Naive thymus-derived CD8-positive, alpha-beta T cell (primary cell): Measurements from ENCODE around the gene FUT7. TPM values are rescaled to one million over a fixed set of nuclear protein-coding genes. Genes with fewer than 3 reads are reported as not detected.

Experiments used
- polyA plus RNA-seq, 3 donors: library from polyadenylated mRNA; unstranded; fragments of 300-500 nt; fragmentation: Illumina TruSeq; gene quantifications; one replicate each; pipeline ENCODE4 v1.2.3, GENCODE V29; 2021
- total RNA-seq, 8 experiments: library from RNA in 2 of 8; stranded (reverse) in 2 of 8; gene quantifications; one replicate each; pipeline ENCODE4 v1.2.3 and lab custom pipeline; 2021 to 2026

Gene FUT7
- total and polyA plus RNA-seq, 5 experiments from 2014 or later = 0.13 to 1.6 (median 1.4) TPM; not detected in 1

Other genes with a start within 250 kb of the FUT7 start
Only the 30 nearest of the 38 such genes appear.
- gene AJM1, start 189.6 kb downstream of the FUT7 start, total RNA-seq = 1 to 10 TPM; 1.3 TPM
- under 1 TPM in 2 of 3 donors, not detected in 1; 0.05 to 0.10 TPM for gene AJM1, start 189.6 kb downstream of the FUT7 start, polyA plus RNA-seq
- 10 to 100 TPM; 25.2 to 29.6 TPM for gene PHPT1, start 182.7 kb downstream of the FUT7 start, total RNA-seq
- 10 to 100 TPM; 82.6 to 98.1 (median 83.1) TPM for gene PHPT1, start 182.7 kb downstream of the FUT7 start, polyA plus RNA-seq
- 1 to 10 TPM; 6.3 to 7.5 TPM for gene MAMDC4, start 179.7 kb downstream of the FUT7 start, total RNA-seq
- gene MAMDC4, start 179.7 kb downstream of the FUT7 start, polyA plus RNA-seq = under 1 TPM in 2 of 3 donors, not detected in 1; 0.14 to 0.35 TPM
- gene EDF1, start 165.8 kb downstream of the FUT7 start, total RNA-seq = 100 to 1,000 TPM; 291 to 301 TPM
- gene EDF1, start 165.8 kb downstream of the FUT7 start, polyA plus RNA-seq = 100 to 1,000 TPM; 319 to 403 (median 380) TPM
- 10 to 100 TPM; 28.0 to 34.4 TPM for gene TRAF2, start 145.6 kb downstream of the FUT7 start, total RNA-seq
- gene TRAF2, start 145.6 kb downstream of the FUT7 start, polyA plus RNA-seq = 10 to 100 TPM in 2 of 3 donors, 1 to 10 TPM in 1; 7.9 to 24.4 (median 12.2) TPM
- gene FBXW5, start 87.3 kb downstream of the FUT7 start, total RNA-seq = 10 to 100 TPM; 93.1 TPM
- 10 to 100 TPM; 62.9 to 92.1 (median 83.7) TPM for gene FBXW5, start 87.3 kb downstream of the FUT7 start, polyA plus RNA-seq
- under 1 TPM in 1 of 2 experiments, not detected in 1; 0.99 TPM for gene C8G, start 86.8 kb downstream of the FUT7 start, total RNA-seq
- gene C8G, start 86.8 kb downstream of the FUT7 start, polyA plus RNA-seq = 1 to 10 TPM in 1 of 3 donors, not detected in 2; 1.6 TPM
- gene LCN12, start 79.8 kb downstream of the FUT7 start, total RNA-seq = 1 to 10 TPM; 2.6 to 2.7 TPM
- not detected for gene LCN12, start 79.8 kb downstream of the FUT7 start, polyA plus RNA-seq
- gene PTGDS, start 54.6 kb downstream of the FUT7 start, total RNA-seq = under 1 TPM in 1 of 2 experiments, not detected in 1; 0.58 TPM
- 1 to 10 TPM in 1 of 3 donors, under 1 TPM in 1, not detected in 1; 0.31 to 3.2 TPM for gene PTGDS, start 54.6 kb downstream of the FUT7 start, polyA plus RNA-seq
- under 1 TPM; 0.44 to 0.74 TPM for gene LCNL1, start 49.1 kb downstream of the FUT7 start, total RNA-seq
- gene LCNL1, start 49.1 kb downstream of the FUT7 start, polyA plus RNA-seq = not detected
- 100 to 1,000 TPM; 129 to 137 TPM for gene PAXX, start 39.7 kb downstream of the FUT7 start, total RNA-seq
- 100 to 1,000 TPM; 104 to 119 (median 112) TPM for gene PAXX, start 39.7 kb downstream of the FUT7 start, polyA plus RNA-seq
- gene CLIC3, start 35.5 kb downstream of the FUT7 start, total RNA-seq = 10 to 100 TPM; 11.1 to 13.5 TPM
- gene CLIC3, start 35.5 kb downstream of the FUT7 start, polyA plus RNA-seq = 10 to 100 TPM in 2 of 3 donors, 1 to 10 TPM in 1; 7.0 to 30.2 (median 16.9) TPM
- gene ABCA2, start 3.9 kb downstream of the FUT7 start, total RNA-seq = 10 to 100 TPM; 37.0 to 41.5 TPM
- gene ABCA2, start 3.9 kb downstream of the FUT7 start, polyA plus RNA-seq = 1 to 10 TPM; 3.9 to 9.4 (median 4.7) TPM
- gene NPDC1, start 14.1 kb upstream of the FUT7 start, total RNA-seq = 1 to 10 TPM; 2.8 to 4.3 TPM
- gene NPDC1, start 14.1 kb upstream of the FUT7 start, polyA plus RNA-seq = 1 to 10 TPM; 2.1 to 9.3 (median 4.2) TPM
- gene ENTPD2, start 22.0 kb upstream of the FUT7 start, total RNA-seq = not detected
- gene ENTPD2, start 22.0 kb upstream of the FUT7 start, polyA plus RNA-seq = not detected
- under 1 TPM; 0.27 to 0.44 TPM for gene SAPCD2, start 38.5 kb upstream of the FUT7 start, total RNA-seq
- gene SAPCD2, start 38.5 kb upstream of the FUT7 start, polyA plus RNA-seq = under 1 TPM in 2 of 3 donors, not detected in 1; 0.23 to 0.27 TPM
- gene UAP1L1, start 45.4 kb upstream of the FUT7 start, total RNA-seq = 10 to 100 TPM; 25.2 to 28.7 TPM
- gene UAP1L1, start 45.4 kb upstream of the FUT7 start, polyA plus RNA-seq = 1 to 10 TPM; 2.3 to 7.8 (median 2.8) TPM
- gene MAN1B1, start 54.9 kb upstream of the FUT7 start, total RNA-seq = 10 to 100 TPM; 66.9 to 73.2 TPM
- gene MAN1B1, start 54.9 kb upstream of the FUT7 start, polyA plus RNA-seq = 10 to 100 TPM; 30.6 to 46.6 (median 38.3) TPM
- gene DPP7, start 82.6 kb upstream of the FUT7 start, total RNA-seq = 100 to 1,000 TPM; 278 to 298 TPM
- 100 to 1,000 TPM in 2 of 3 donors, 10 to 100 TPM in 1; 98.7 to 126 (median 121) TPM for gene DPP7, start 82.6 kb upstream of the FUT7 start, polyA plus RNA-seq
- gene GRIN1, start 107.1 kb upstream of the FUT7 start, total RNA-seq = not detected
- gene GRIN1, start 107.1 kb upstream of the FUT7 start, polyA plus RNA-seq = not detected
- gene LRRC26, start 138.0 kb upstream of the FUT7 start, total RNA-seq = not detected
- not detected for gene LRRC26, start 138.0 kb upstream of the FUT7 start, polyA plus RNA-seq
- not detected for gene TMEM210, start 140.0 kb upstream of the FUT7 start, total RNA-seq
- gene TMEM210, start 140.0 kb upstream of the FUT7 start, polyA plus RNA-seq = not detected
- gene ANAPC2, start 156.5 kb upstream of the FUT7 start, total RNA-seq = 100 to 1,000 TPM; 143 to 146 TPM
- gene ANAPC2, start 156.5 kb upstream of the FUT7 start, polyA plus RNA-seq = 1 to 10 TPM; 3.4 to 5.9 (median 4.3) TPM
- 10 to 100 TPM; 39.2 to 43.4 TPM for gene SSNA1, start 156.6 kb upstream of the FUT7 start, total RNA-seq
- 100 to 1,000 TPM in 2 of 3 donors, 10 to 100 TPM in 1; 97.8 to 123 (median 119) TPM for gene SSNA1, start 156.6 kb upstream of the FUT7 start, polyA plus RNA-seq
- 10 to 100 TPM; 10.1 TPM for gene TPRN, start 168.7 kb upstream of the FUT7 start, total RNA-seq
- under 1 TPM; 0.15 to 0.42 (median 0.39) TPM for gene TPRN, start 168.7 kb upstream of the FUT7 start, polyA plus RNA-seq
- 10 to 100 TPM; 42.7 to 43.0 TPM for gene TMEM203, start 173.6 kb upstream of the FUT7 start, total RNA-seq
- 100 to 1,000 TPM; 128 to 163 (median 155) TPM for gene TMEM203, start 173.6 kb upstream of the FUT7 start, polyA plus RNA-seq
- 10 to 100 TPM; 35.0 to 39.8 TPM for gene NDOR1, start 173.6 kb upstream of the FUT7 start, total RNA-seq
- gene NDOR1, start 173.6 kb upstream of the FUT7 start, polyA plus RNA-seq = 1 to 10 TPM; 2.4 to 9.5 (median 5.7) TPM
- gene RNF208, start 190.2 kb upstream of the FUT7 start, total RNA-seq = 1 to 10 TPM in 1 of 2 experiments, under 1 TPM in 1; 0.91 to 1.7 TPM
- gene RNF208, start 190.2 kb upstream of the FUT7 start, polyA plus RNA-seq = not detected
- under 1 TPM; 0.30 to 0.47 TPM for gene CYSRT1, start 193.1 kb upstream of the FUT7 start, total RNA-seq
- not detected for gene CYSRT1, start 193.1 kb upstream of the FUT7 start, polyA plus RNA-seq
- under 1 TPM in 1 of 2 experiments, not detected in 1; 0.21 TPM for gene RNF224, start 195.4 kb upstream of the FUT7 start, total RNA-seq
- gene RNF224, start 195.4 kb upstream of the FUT7 start, polyA plus RNA-seq = not detected